Gastrocnemius medialis (tissue), 4 donors: ENCODE results near the gene CNTD1.

Experiments
- POLR2A ChIP-seq, 2 donors: fragments of 450-650 bp; IDR thresholded peaks; one replicate each; pipeline ENCODE4 v1.6.1; 2017; ENCODE audit warnings: antibody characterized with exemption in 2 of 2, mild to moderate bottlenecking in 2 of 2, moderate library complexity in 2 of 2
- TF ChIP-seq, protein P1 (sequence below), 5 experiments: fragments of 450-650 bp in 3 of 5; fragments of 200-600 bp in 2 of 5; sonication (generic) in 2 of 5; IDR thresholded peaks in 4 of 5; conservative IDR thresholded peaks in 1 of 5; 1 replicate in 4 of 5; 2 replicates in 1 of 5; pipeline ENCODE4 v1.5.1; 2016 to 2019; ENCODE audit warnings: antibody characterized with exemption in 5 of 5, mild to moderate bottlenecking in 3 of 5, moderate library complexity in 3 of 5

DNA sequence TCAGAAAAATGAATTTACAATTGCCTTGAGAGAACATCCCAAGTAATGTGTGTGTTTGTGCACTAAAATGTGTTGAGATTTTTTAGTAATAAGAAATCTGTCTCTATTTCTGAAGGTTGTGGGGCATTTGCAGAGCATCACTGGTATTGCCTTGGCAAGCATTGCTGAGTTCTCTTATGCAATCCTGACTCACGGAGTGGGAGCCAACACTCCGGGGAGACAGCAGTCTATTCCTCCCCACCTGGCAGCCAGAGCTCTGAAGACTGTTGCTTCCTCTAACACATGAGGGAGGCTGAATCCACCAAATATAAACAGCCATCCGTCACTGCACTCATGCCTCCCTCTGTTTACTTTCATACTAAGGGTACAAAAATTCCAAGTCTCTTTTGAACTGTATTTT is 10.6 kb downstream of the CNTD1 start:
- TF ChIP-seq, protein P1, sequence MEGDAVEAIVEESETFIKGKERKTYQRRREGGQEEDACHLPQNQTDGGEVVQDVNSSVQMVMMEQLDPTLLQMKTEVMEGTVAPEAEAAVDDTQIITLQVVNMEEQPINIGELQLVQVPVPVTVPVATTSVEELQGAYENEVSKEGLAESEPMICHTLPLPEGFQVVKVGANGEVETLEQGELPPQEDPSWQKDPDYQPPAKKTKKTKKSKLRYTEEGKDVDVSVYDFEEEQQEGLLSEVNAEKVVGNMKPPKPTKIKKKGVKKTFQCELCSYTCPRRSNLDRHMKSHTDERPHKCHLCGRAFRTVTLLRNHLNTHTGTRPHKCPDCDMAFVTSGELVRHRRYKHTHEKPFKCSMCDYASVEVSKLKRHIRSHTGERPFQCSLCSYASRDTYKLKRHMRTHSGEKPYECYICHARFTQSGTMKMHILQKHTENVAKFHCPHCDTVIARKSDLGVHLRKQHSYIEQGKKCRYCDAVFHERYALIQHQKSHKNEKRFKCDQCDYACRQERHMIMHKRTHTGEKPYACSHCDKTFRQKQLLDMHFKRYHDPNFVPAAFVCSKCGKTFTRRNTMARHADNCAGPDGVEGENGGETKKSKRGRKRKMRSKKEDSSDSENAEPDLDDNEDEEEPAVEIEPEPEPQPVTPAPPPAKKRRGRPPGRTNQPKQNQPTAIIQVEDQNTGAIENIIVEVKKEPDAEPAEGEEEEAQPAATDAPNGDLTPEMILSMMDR (IDR thresholded peaks at IDR 0.05 in 4 of 5, conservative IDR thresholded peaks at IDR 0.05 in 1 of 5), result no peak
- no peak for TF ChIP-seq POLR2A (IDR thresholded peaks at IDR 0.05)
